Loucy (cell line): ENCODE data around the gene CCN6.

Source experiments
- H2AFZ ChIP-seq: fragments of 200-600 bp; sonication (generic); 2 replicates; pipeline ENCODE4 v1.6.0; 2016; ENCODE audit warnings: antibody characterized with exemption, mild to moderate bottlenecking, low read length, moderate library complexity
- H3F3A ChIP-seq: fragments of 200-600 bp; 2 replicates; pipeline ENCODE4 v1.6.0; 2016; ENCODE audit warnings: antibody characterized with exemption, low read depth, mild to moderate bottlenecking
- H3K27me3 ChIP-seq: fragments of 200-600 bp; sonication (generic); 2 replicates; pipeline ENCODE4 v1.6.1; 2014; ENCODE audit warnings: low read length, mild to moderate bottlenecking; ENCODE audit not compliant: insufficient read depth, poor library complexity, severe bottlenecking
- H3K36me3 ChIP-seq: fragments of 200-600 bp; sonication (generic); 2 replicates; pipeline ENCODE4 v1.6.1; 2016; ENCODE audit warnings: low read length; ENCODE audit not compliant: insufficient read depth
- H3K4me1 ChIP-seq: fragments of 200-600 bp; sonication (generic); 2 replicates; pipeline ENCODE4 v1.5.1; 2014; ENCODE audit warnings: low read length, mild to moderate bottlenecking; ENCODE audit not compliant: insufficient read depth, poor library complexity, severe bottlenecking
- H3K4me2 ChIP-seq: fragments of 200-600 bp; sonication (generic); 2 replicates; pipeline ENCODE4 v1.6.0; 2014; ENCODE audit warnings: antibody characterized with exemption, low read length, low read depth, mild to moderate bottlenecking; ENCODE audit not compliant: poor library complexity, severe bottlenecking
- H3K4me3 ChIP-seq: fragments of 200-600 bp; sonication (generic); 2 replicates; pipeline ENCODE4 v1.5.1; 2014; ENCODE audit warnings: low read length, mild to moderate bottlenecking, mixed read lengths; ENCODE audit not compliant: poor library complexity, severe bottlenecking
- H3K79me2 ChIP-seq: fragments of 200-600 bp; sonication (generic); 2 replicates; pipeline ENCODE4 v1.6.1; 2014; ENCODE audit warnings: low read length; ENCODE audit not compliant: insufficient read depth
- H3K9ac ChIP-seq: fragments of 200-600 bp; sonication (generic); 2 replicates; pipeline ENCODE4 v1.6.0; 2014; ENCODE audit warnings: mild to moderate bottlenecking, low read depth, low read length, moderate library complexity; ENCODE audit not compliant: poor library complexity, severe bottlenecking
- H3K9me2 ChIP-seq: fragments of 200-600 bp; sonication (generic); replicated peaks from 2 replicates; pipeline ENCODE4 v1.6.1; 2016; ENCODE audit warnings: low read depth, low read length, mixed read lengths
- H3K9me3 ChIP-seq: fragments of 200-600 bp; sonication (generic); 2 replicates; pipeline ENCODE4 v1.6.1; 2014; ENCODE audit warnings: mild to moderate bottlenecking, antibody characterized with exemption, low read length, low read depth; ENCODE audit not compliant: insufficient read depth
- H4K20me1 ChIP-seq: fragments of 200-600 bp; sonication (generic); 2 replicates; pipeline ENCODE4 v1.6.0; 2014; ENCODE audit warnings: antibody characterized with exemption, low read length, mild to moderate bottlenecking; ENCODE audit not compliant: insufficient read depth, poor library complexity, severe bottlenecking
- EZH2phosphoT487 ChIP-seq: fragments of 200-600 bp; IDR thresholded peaks from 2 replicates; pipeline ENCODE4 v1.6.1; 2018; ENCODE audit warnings: antibody characterized with exemption, mild to moderate bottlenecking, moderate library complexity, borderline replicate concordance
- TF ChIP-seq, protein P1 (sequence below): fragments of 200-600 bp; sonication (generic); conservative IDR thresholded peaks from 2 replicates; pipeline ENCODE4 v1.5.1; 2014; ENCODE audit warnings: mild to moderate bottlenecking, antibody characterized with exemption, low read length

CCN6 gene

DNA sequence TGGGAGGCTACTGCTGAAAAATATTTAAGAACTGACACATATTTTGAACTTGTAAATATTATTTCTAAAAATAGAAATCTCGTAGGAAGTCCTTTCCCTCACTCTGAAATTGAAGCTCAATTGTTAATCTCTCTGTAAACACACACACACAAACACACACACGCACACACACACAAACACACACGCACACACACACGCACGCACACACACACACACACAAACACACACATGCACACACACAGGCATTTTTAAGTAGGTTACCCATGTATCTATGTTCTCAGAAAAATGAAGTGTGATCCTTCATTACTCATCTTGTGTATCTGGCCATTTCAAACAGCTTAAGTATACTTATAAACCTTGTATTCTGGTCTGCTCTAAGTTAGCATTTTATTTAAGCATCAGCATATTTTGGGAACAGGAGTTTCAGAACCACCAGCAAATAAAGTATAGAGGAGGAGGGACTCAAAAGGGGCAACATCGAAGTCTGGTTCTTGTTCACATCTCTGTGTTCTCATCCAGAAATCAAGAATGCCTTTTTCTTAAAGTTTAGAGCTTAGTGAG lies 11.6 kb downstream of the CCN6 start:
- TF ChIP-seq, protein P1, sequence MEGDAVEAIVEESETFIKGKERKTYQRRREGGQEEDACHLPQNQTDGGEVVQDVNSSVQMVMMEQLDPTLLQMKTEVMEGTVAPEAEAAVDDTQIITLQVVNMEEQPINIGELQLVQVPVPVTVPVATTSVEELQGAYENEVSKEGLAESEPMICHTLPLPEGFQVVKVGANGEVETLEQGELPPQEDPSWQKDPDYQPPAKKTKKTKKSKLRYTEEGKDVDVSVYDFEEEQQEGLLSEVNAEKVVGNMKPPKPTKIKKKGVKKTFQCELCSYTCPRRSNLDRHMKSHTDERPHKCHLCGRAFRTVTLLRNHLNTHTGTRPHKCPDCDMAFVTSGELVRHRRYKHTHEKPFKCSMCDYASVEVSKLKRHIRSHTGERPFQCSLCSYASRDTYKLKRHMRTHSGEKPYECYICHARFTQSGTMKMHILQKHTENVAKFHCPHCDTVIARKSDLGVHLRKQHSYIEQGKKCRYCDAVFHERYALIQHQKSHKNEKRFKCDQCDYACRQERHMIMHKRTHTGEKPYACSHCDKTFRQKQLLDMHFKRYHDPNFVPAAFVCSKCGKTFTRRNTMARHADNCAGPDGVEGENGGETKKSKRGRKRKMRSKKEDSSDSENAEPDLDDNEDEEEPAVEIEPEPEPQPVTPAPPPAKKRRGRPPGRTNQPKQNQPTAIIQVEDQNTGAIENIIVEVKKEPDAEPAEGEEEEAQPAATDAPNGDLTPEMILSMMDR = no peak
- no peak for TF ChIP-seq EZH2phosphoT487
- no peaks in the 10 kb centered on the region for H3F3A ChIP-seq

DNA sequence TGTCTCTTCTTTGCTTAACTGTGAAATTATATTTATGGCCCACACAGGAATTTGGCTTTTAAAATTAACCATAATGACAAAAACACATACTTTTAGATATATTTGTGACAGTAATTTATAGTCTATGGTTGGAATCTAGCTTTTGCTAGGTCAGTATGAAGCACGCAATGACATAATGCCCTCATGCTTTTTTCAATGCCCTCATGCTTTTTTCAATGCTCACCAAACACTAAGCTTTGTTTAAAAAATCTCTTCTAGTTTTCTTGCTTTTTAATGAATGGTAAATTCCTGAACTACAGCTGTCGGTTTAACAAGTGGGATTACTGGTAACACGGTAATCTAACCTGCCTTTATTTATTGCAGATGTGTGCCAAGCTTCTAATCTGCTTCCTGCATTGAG lies 12.7 kb downstream of the CCN6 start:
- no peak for TF ChIP-seq EZH2phosphoT487
- TF ChIP-seq, protein P1 = no peak
- no peaks in the 10 kb centered on the region for H4K20me1 ChIP-seq

More for the DNA sequence above, 11.6 kb downstream of the CCN6 start:
- Histone ChIP-seq H2AFZ (no peak overlapping the region), H3K4me1 (no peaks in the 10 kb centered on the region), H3K9me3 (no peaks in the 10 kb centered on the region), H3K36me3 (no peaks in the 10 kb centered on the region), H3K27me3 (no peaks in the 10 kb centered on the region), H3K9me2 (no peaks in the 10 kb centered on the region), H3K9ac (no peak overlapping the region), H4K20me1 (no peaks in the 10 kb centered on the region), H3K79me2 (no peaks in the 10 kb centered on the region), H3K4me2 (no peak overlapping the region), H3K4me3 (no peak overlapping the region)

DNA sequence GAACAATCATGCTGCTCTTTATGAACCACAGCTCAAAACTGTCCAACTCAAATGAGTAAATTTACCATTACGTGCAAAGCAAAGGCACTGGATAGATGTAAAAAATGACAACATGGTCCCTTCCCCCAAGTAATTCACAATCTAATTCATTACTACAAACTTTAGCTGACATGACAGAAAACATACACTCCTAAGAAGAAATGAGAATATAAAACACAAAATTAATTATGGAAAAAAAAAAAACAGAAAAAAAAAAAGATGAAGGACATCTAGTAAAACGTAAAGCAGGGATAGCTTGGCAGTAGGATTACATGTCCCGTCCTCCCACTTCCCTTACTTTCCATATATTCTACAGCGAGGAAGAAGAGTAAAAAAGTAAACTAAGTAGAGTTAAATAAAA lies 27.7 kb downstream of the CCN6 start:
- Histone ChIP-seq H3K4me3 (no peak overlapping the region), H3K79me2 (peaks cover 2% of the 10 kb centered on the region; the same call in 1 of the 2 replicates), H3F3A (no peaks in the 10 kb centered on the region), H3K9ac (no peak overlapping the region), H4K20me1 (peaks cover 4% of the 10 kb centered on the region), H3K9me3 (no peaks in the 10 kb centered on the region), H2AFZ (no peak overlapping the region), H3K27me3 (no peaks in the 10 kb centered on the region), H3K4me1 (peaks cover 4% of the 10 kb centered on the region), H3K36me3 (no peaks in the 10 kb centered on the region), H3K9me2 (no peaks in the 10 kb centered on the region), H3K4me2 (no peak overlapping the region)
- TF ChIP-seq, protein P1 = no peak
- no peak for TF ChIP-seq EZH2phosphoT487

More for the DNA sequence above, 12.7 kb downstream of the CCN6 start:
- H2AFZ ChIP-seq = no peak overlapping the region
- H3K9me2 ChIP-seq = no peaks in the 10 kb centered on the region
- no peaks in the 10 kb centered on the region for H3K79me2 ChIP-seq
- no peaks in the 10 kb centered on the region for H3K27me3 ChIP-seq
- H3K9ac ChIP-seq = no peak overlapping the region
- no peaks in the 10 kb centered on the region for H3K4me1 ChIP-seq
- H3K4me3 ChIP-seq = no peak overlapping the region
- H3F3A ChIP-seq = no peaks in the 10 kb centered on the region
- no peak overlapping the region for H3K4me2 ChIP-seq
- H3K36me3 ChIP-seq = no peaks in the 10 kb centered on the region
- H3K9me3 ChIP-seq = no peaks in the 10 kb centered on the region
